Measurements from ENCODE around the gene ST14. TPM values are rescaled to one million over a fixed set of nuclear protein-coding genes. Genes with fewer than 3 reads are reported as not detected.
"Not testable (repeated sequence)": the region's sequence is repeated elsewhere in the genome, so short reads cannot be mapped to it uniquely, and the experiment has no call there.

ST14 gene
- polyA plus RNA-seq, 10 donors = 0.27 to 5.9 (median 0.53) TPM

DNA sequence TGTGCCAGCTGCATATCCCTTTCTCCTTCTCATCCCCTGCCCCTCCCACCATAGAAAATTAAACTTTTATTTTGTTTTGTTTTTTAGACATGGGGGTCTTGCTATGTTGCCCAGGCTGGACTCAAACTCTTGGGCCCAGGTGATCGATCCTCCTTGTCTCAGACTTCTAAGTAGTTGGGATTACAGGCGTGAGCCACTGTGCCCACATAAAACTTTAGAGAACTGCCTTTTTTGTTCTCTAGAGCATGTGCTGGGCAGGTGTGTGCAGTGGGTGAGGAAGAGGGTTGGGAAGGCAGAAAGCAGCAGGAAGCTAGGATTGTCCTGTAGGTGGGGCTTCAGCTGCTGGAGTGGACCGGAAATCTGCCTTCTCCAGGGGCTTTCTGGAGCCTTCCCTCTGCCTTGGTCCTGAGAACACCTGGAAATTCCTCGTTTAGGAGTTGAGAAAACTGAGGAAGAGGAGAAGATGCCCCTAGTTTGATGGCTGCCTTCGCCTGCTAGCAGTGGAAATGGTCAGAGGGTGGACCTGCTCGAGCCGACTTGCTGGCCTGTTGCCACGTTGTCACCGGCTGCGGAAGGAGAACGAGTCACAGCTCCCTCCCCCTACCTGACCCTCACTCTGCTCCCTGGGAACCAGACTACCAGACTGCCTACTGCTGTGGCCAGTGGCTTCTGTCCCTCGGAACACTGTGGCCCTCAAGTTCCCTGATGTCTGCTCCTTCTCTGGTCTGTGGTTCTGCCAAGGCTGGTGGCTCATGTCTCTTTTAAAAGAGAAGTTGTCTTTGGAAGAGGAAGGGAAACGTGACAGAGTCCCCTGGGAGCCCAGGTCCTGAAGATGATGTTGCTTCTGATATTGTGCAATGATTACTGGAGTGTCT, 4.0 kb downstream of the ST14 start:
- no peak for DNase-seq

GRCh38 chr11:130164221-130164570, 4.6 kb downstream of the ST14 start:
- no peak for DNase-seq

GRCh38 chr11:130165601-130166456, 6.2 kb downstream of the ST14 start:
- no peak for DNase-seq

DNA sequence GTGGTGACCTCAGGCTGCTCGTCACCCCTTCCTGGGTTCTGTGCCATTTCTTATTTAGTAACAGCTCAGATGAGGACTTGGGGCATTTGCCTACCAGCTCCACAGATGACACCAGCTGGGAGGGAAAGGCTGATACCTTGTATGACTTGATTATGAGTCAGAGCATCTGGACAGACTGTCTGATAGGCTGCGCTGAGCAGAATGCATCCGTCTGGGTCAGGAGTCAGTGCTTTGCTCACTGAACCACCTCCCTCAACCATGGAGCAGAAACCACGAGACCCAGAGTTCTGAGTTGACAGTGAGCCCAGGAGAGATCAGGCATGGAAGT, 6.8 kb downstream of the ST14 start:
- peak in 1 of 3 donors; percentile 61 for DNase-seq

DNA sequence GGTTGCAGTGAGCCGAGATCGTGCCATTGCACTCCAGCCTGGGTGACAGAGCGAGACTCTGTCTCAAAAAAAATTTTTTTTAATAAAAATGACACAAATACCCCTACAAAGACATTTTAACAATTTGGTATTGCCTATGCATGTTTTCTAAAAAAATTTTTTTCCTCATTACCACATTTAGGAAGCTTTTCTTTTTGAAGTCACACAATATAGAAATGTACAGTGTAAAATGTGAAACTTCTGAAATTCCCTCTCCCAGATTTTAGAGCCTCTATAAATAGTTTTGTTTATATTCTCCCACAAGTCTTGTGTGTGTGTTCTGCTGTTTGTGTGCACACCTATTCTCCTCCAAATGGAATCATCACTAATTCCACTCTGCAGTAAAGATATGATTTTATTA, 7.6 kb downstream of the ST14 start:
- no peak for DNase-seq

DNA sequence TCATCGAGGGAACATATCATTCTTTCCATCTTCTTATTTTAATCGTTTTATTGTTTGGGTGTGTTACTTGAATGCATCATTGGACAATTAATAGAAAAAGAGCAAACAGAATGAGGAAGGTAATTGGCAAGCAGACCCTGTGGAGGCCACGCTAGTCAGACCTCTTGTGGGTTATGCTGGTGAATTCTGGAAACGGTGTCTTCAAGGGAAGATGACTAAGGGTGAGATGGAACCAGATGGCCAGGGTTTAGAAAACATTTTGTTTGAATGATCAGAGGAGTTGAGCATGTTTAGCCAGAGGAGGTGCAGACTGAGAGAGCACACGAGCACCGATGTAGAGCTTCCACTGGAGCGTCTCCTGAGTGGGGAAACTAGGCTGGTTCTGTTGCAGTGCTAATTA, 8.5 kb downstream of the ST14 start:
- DNase-seq = no peak

GRCh38 chr11:130170345-130170744, 10.8 kb downstream of the ST14 start:
- no peak for DNase-seq

- no peak for DNase-seq
Observed at GRCh38 chr11:130171534-130171933, 12.0 kb downstream of the ST14 start.

- not testable (repeated sequence) for DNase-seq
Observed at GRCh38 chr11:130172001-130172400, 12.4 kb downstream of the ST14 start.

DNA sequence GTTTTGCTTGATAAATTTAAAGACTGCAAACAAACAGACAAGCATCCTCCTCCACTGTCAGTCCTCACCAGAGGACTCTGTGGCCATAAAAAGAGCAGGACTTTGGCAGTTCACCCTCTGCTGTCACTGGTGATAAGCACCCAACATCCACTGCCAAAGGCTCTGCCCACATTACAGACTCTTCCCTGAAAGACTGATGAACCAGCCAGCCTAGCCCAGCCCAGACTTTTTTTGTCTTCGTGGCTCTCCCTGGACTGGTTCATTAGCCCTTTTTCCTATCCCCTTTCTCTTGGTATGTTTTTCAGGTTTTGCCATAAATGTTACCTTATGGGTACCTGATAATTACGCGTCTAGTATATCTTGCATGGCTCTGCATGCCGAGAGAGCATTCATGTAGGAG, 15.1 kb downstream of the ST14 start:
- DNase-seq = no peak

GRCh38 chr11:130175898-130176297, 16.3 kb downstream of the ST14 start:
- no peak for DNase-seq

DNA sequence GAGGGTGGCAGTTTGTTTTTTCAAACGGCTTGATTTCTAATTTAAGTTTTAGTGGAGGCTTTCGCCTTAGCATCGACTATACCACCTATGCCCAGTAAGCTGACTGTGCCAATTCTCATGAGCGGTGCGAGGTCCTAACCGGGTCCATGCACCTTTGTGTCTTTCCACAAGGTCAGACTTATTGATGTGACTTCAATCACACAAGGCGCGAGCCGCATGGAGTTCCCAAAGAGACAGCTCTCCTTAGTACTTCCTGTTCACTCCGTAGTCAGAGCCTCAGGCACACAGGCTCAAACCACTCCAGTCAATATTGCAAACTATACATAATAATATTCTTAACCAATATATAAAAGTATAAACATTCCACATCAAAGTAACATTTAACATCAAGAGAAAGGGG, 18.2 kb downstream of the ST14 start:
- DNase-seq = no peak

GRCh38 chr11:130178441-130179339, 19.1 kb downstream of the ST14 start:
- DNase-seq = peak; percentile 18 to 91 (median 61)

DNA sequence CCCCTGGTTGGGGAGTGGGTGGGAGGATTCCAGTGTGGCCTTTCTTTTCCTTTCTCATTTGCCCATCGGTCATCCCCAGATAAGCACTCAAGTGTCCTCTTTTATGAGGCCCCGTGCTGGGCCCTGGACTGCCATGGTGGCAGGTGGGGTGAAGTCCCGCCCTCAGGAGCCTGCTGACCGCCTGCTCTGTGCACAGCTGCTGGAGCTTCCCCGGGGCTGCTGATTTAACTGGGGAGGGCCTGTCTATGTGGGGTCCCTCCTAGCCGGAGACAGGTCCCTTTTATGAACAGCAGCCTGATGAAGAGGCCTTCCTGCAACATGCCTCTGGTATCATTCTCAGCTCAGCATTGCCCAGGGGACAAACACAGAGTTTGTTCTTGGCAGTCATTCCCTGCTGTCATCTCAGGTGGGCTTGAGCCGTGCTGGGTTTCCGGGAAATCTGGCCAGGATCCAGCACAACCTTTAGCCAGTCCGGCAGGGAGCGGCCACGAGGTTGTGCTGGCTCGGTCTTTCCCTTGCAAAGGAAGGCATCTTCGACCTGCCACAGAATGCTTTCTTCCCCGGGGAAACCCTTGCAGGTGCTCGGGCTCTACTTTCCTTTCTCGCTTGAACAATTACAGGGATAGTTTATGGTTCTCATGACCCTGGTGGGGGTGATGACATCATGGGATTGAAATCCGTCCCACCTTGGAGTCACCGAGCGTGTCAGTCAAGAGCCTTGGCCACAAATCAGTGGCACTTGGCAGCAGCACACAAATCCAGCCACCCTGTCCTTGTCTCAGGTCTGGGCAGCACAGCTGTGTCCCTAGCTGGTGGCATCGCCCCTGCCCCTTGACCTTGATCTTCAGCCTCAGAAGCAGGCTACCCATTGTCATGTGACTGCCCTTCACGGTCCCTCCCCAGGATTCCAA, 20.1 kb downstream of the ST14 start:
- DNase-seq = no peak

GRCh38 chr11:130180491-130180890, 20.9 kb downstream of the ST14 start:
- no peak for DNase-seq

DNA sequence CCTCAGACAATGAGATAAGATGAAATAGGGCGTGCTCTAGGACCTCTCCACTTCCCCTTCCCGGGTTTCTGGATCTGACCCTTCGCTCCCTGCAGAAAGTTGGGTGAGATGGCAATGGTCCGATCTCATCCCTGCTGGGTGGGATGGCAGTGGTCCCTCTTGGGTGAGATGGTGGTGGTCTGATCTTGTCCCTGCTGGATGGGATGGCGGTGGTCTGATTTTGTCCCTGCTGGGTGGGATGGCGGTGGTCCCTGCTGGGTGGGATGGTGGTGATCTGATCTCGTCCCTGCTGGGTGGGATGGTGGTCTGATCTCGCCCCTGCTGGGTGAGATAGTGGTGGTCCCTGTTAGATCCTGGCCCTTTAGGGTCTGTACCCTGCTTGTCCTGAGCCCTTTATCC, 21.3 kb downstream of the ST14 start:
- DNase-seq = no peak

- peak in 1 of 3 donors; percentile 30 for DNase-seq
Observed at GRCh38 chr11:130181295-130182272, 22.0 kb downstream of the ST14 start.

GRCh38 chr11:130183878-130184610, 24.5 kb downstream of the ST14 start:
- no peak for DNase-seq

- DNase-seq = no peak
Observed at GRCh38 chr11:130187096-130187495, 27.5 kb downstream of the ST14 start.
